Esophagus squamous epithelium (tissue), 4 donors: ENCODE data around the gene NDN.

Experiments used
- CTCF ChIP-seq, 6 experiments: fragments of 450-650 bp in 4 of 6; fragments of 200-600 bp in 2 of 6; sonication (generic) in 2 of 6; IDR thresholded peaks; one replicate each; pipeline ENCODE4 v1.5.1; 2016 to 2019; ENCODE audit warnings: antibody characterized with exemption in 6 of 6, mild to moderate bottlenecking in 4 of 6, moderate library complexity in 4 of 6
- POLR2A ChIP-seq, 4 donors: fragments of 450-650 bp; IDR thresholded peaks; one replicate each; pipeline ENCODE4 v1.6.1; 2017; ENCODE audit warnings: antibody characterized with exemption in 4 of 4, mild to moderate bottlenecking in 4 of 4, moderate library complexity in 3 of 4

DNA sequence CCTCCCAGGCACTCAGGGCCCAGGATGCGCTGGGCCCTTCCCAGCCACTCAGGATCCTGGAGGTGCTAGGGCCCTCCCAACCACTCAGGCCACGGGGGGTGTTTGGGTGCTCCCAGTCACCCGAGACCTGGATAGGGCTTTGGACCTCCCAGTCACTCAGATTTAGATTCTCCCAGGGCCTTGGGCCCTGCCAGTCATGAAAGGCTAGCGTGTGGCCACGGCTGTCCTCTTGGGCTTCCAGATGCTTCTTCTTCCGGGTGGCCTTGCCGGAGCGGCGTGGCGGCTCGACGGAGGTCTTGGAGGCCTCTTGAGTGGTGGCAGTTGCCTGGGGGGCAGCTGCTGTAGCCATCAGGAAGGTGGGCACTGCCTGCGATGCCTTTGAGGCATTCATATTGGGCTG lies 42.3 kb downstream of the NDN start:
- TF ChIP-seq POLR2A (IDR thresholded peaks at IDR 0.05) (no peak), CTCF (IDR thresholded peaks at IDR 0.05) (no peak)
